AG04450 (cell line): ENCODE results near the gene SCN4A. TPM values are rescaled to one million over a fixed set of nuclear protein-coding genes. Genes with fewer than 3 reads are reported as not detected.
"Not testable (repeated sequence)": the region's sequence is repeated elsewhere in the genome, so short reads cannot be mapped to it uniquely, and the experiment has no call there.

ENCODE experiments used
- CTCF ChIA-PET: fragments of 300-600, 350-600 bp; formaldehyde crosslinking; extraction: SDS; loops from one replicate; lab custom pipeline; 2022; ENCODE audit warnings: antibody characterized with exemption, inconsistent platforms; lab: Charles Lee
- POLR2A ChIA-PET: fragments of 350-600 bp; formaldehyde crosslinking; extraction: SDS; loops from one replicate; lab custom pipeline; 2021; ENCODE audit warnings: antibody characterized with exemption, inconsistent platforms; lab: Yijun Ruan, JAX
- DNase-seq: peaks from one replicate; pipeline ENCODE4 v3.0.0-alpha.2; 2011; ENCODE audit warnings: low read depth, low spot score
- H3K27ac ChIP-seq: one replicate; pipeline ENCODE4 v1.5.1; 2012; ENCODE audit warnings: low read depth, low read length, control low read depth
- H3K27me3 ChIP-seq: one replicate; pipeline ENCODE4 v1.6.0; 2012; ENCODE audit warnings: low read length; ENCODE audit not compliant: control insufficient read depth, insufficient read depth
- H3K4me3 ChIP-seq: 2 replicates; pipeline ENCODE4 v1.5.1; 2011; ENCODE audit warnings: mild to moderate bottlenecking, low read depth, low read length, control low read depth
- H3K9me3 ChIP-seq: 2 replicates; pipeline ENCODE4 v1.5.1; 2012; ENCODE audit warnings: low read length; ENCODE audit not compliant: control insufficient read depth, insufficient read depth
- CTCF ChIP-seq: IDR thresholded peaks from 2 replicates; pipeline ENCODE4 v1.5.1; 2011; ENCODE audit warnings: low read depth, low read length, control low read depth, inconsistent platforms
- polyA plus RNA-seq: library from polyadenylated mRNA; depleted of rRNA; stranded (reverse); fragments of >200 nt; gene quantifications from 2 replicates; pipeline ENCODE4 v1.2.3, GENCODE V29; 2011

The SCN4A gene
- polyA plus RNA-seq, 1 experiment, result 0.01 TPM

- no peak for DNase-seq
- ChIA-PET POLR2A (no interaction called here), CTCF (interaction anchor here (0.5 to 4.6 kb wide), 8 partner anchors 50 to 237 kb away, joined by 3 to 110 read pairs (median 6); no protein-coding TSS in a partner anchor)
- TF ChIP-seq CTCF, result no peak
- peaks cover 25% of the 10 kb centered on the region for H3K27me3 ChIP-seq
- H3K4me3 ChIP-seq, result no peak overlapping the region
- H3K9me3 ChIP-seq, result no peaks in the 10 kb centered on the region; the same call in 1 of the 2 replicates
- no peak overlapping the region for H3K27ac ChIP-seq
Observed at GRCh38 chr17:63917646-63918045, 55.1 kb downstream of the SCN4A start.

- CTCF ChIA-PET, result interaction anchor here (0.5 to 4.6 kb wide), 4 partner anchors 51 to 207 kb away, joined by 4 to 110 read pairs (median 6); no protein-coding TSS in a partner anchor
- H3K9me3 ChIP-seq, POLR2A ChIA-PET, DNase-seq, H3K27ac ChIP-seq, H3K4me3 ChIP-seq: not testable (repeated sequence)
- peaks cover 28% of the 10 kb centered on the region for H3K27me3 ChIP-seq
Observed at GRCh38 chr17:63917206-63917605, 55.5 kb downstream of the SCN4A start.

- H3K27ac ChIP-seq, result no peak overlapping the region
- H3K27me3 ChIP-seq, result peaks cover 28% of the 10 kb centered on the region
- no peak for DNase-seq
- ChIA-PET CTCF (interaction anchor here (1.3 to 1.6 kb wide), 2 partner anchors 109 to 217 kb away, joined by 4 to 6 read pairs; no protein-coding TSS in a partner anchor), POLR2A (no interaction called here)
- no peaks in the 10 kb centered on the region; the same call in 1 of the 2 replicates for H3K9me3 ChIP-seq
- no peak for TF ChIP-seq CTCF
- no peak overlapping the region for H3K4me3 ChIP-seq
Observed at GRCh38 chr17:63916566-63917185, 56.0 kb downstream of the SCN4A start.

- CTCF ChIA-PET, result interaction anchor here (0.7 to 1.6 kb wide), 3 partner anchors 110 to 218 kb away, joined by 4 to 6 read pairs (median 4); no protein-coding TSS in a partner anchor
- H3K9me3 ChIP-seq, POLR2A ChIA-PET, H3K27ac ChIP-seq, DNase-seq, H3K4me3 ChIP-seq: not testable (repeated sequence)
- peaks cover 29% of the 10 kb centered on the region for H3K27me3 ChIP-seq
Observed at GRCh38 chr17:63915753-63916152, 57.0 kb downstream of the SCN4A start.

- TF ChIP-seq CTCF, result no peak
- Histone ChIP-seq H3K27ac (no peak overlapping the region), H3K27me3 (peaks cover 31% of the 10 kb centered on the region), H3K9me3 (no peaks in the 10 kb centered on the region; the same call in 1 of the 2 replicates), H3K4me3 (no peak overlapping the region)
- no peak for DNase-seq
- CTCF ChIA-PET, result no interaction called here
- POLR2A ChIA-PET, result interaction anchor here (0.6 kb wide), 1 partner anchor 86 kb away, joined by 4 read pairs; no protein-coding TSS in a partner anchor
Observed at GRCh38 chr17:63914471-63914870, 58.2 kb downstream of the SCN4A start.

GRCh38 chr17:63911657-63912100 is 61.0 kb downstream of the SCN4A start:
- no peaks in the 10 kb centered on the region for H3K9me3 ChIP-seq
- peaks cover 31% of the 10 kb centered on the region for H3K27me3 ChIP-seq
- no peak for DNase-seq
- CTCF ChIA-PET, result interaction anchor here (0.7 to 3.4 kb wide), 13 partner anchors 11 to 358 kb away, joined by 3 to 31 read pairs (median 5); no protein-coding TSS in a partner anchor
- POLR2A ChIA-PET, result no interaction called here
- peak; percentile 66 for TF ChIP-seq CTCF
- H3K4me3 ChIP-seq, result no peak overlapping the region
- no peak overlapping the region for H3K27ac ChIP-seq
